HepG2 (cell line): ENCODE data around the gene KIAA0232. TPM values are rescaled to one million over a fixed set of nuclear protein-coding genes. Genes with fewer than 3 reads are reported as not detected.

Source experiments
- CSRNP1 ChIP-seq: sonication (generic); formaldehyde crosslinking; IDR thresholded peaks from 2 replicates; pipeline ENCODE4 v1.8.1; 2023; ENCODE audit warnings: mild to moderate bottlenecking, missing genetic modification reagents
- GABPA ChIP-seq, 2 experiments: IDR thresholded peaks; 2 replicates each; pipeline ENCODE4 v1.6.1; 2011 to 2016; ENCODE audit warnings: low read depth in 2 of 2, low read length in 1 of 2, missing biosample characterization in 1 of 2, missing genetic modification characterization in 1 of 2
- HNF4G ChIP-seq, 2 experiments: sonication (generic) in 1 of 2; formaldehyde crosslinking in 1 of 2; IDR thresholded peaks; 2 replicates each; pipeline versions ENCODE4 v1.4.0 to v1.6.1; 2011 to 2020; ENCODE audit warnings: borderline replicate concordance in 2 of 2, low read depth in 2 of 2, mild to moderate bottlenecking in 2 of 2, low read length in 1 of 2, missing genetic modification reagents in 1 of 2, moderate library complexity in 1 of 2
- JDP2 ChIP-seq: sonication (generic); formaldehyde crosslinking; IDR thresholded peaks from 2 replicates; pipeline ENCODE4 v1.8.1; 2022; ENCODE audit warnings: missing genetic modification reagents, borderline replicate concordance
- KDM6A ChIP-seq: IDR thresholded peaks from 2 replicates; pipeline ENCODE4 v1.6.1; 2016; ENCODE audit warnings: low read depth
- KLF9 ChIP-seq: IDR thresholded peaks from 2 replicates; pipeline ENCODE4 v1.6.1; 2016; ENCODE audit warnings: low read depth
- NR2F1 ChIP-seq, 2 experiments: fragments of 450-650 bp in 1 of 2; formaldehyde crosslinking in 1 of 2; IDR thresholded peaks; 2 replicates each; pipeline versions ENCODE4 v1.5.0 to v1.6.1; 2016 to 2020; ENCODE audit warnings: mild to moderate bottlenecking in 1 of 2, missing compliant biosample characterization in 1 of 2, missing genetic modification reagents in 1 of 2, moderate library complexity in 1 of 2
- PBX3 ChIP-seq: sonication (generic); formaldehyde crosslinking; IDR thresholded peaks from 2 replicates; pipeline ENCODE4 v1.8.1; 2023; ENCODE audit warnings: missing genetic modification reagents, inconsistent platforms, borderline replicate concordance
- SAFB2 ChIP-seq: sonication (generic); formaldehyde crosslinking; IDR thresholded peaks from 2 replicates; pipeline ENCODE4 v1.5.1; 2020; ENCODE audit warnings: missing genetic modification reagents, low read depth, mild to moderate bottlenecking, borderline replicate concordance
- SAP130 ChIP-seq: IDR thresholded peaks from 2 replicates; pipeline ENCODE4 v1.6.1; 2016; ENCODE audit warnings: low read depth
- SMARCE1 ChIP-seq: fragments of 450-650 bp; IDR thresholded peaks from 2 replicates; pipeline ENCODE4 v1.6.1; 2017; ENCODE audit warnings: borderline replicate concordance
- TAF15 ChIP-seq: fragments of 200-400 bp; formaldehyde crosslinking; IDR thresholded peaks from one replicate; pipeline ENCODE4 v1.6.1; 2018; ENCODE audit warnings: mild to moderate bottlenecking, low read depth, low read length; ENCODE audit not compliant: poor library complexity, severe bottlenecking
- YEATS2 ChIP-seq: sonication (generic); formaldehyde crosslinking; IDR thresholded peaks from 2 replicates; pipeline ENCODE4 v1.4.0; 2020; ENCODE audit warnings: missing genetic modification reagents, borderline replicate concordance
- ZBTB8A ChIP-seq: sonication (generic); formaldehyde crosslinking; IDR thresholded peaks from 2 replicates; pipeline ENCODE4 v1.4.0; 2020; ENCODE audit warnings: mild to moderate bottlenecking, low read depth, missing genetic modification reagents, borderline replicate concordance
- ZNF143 ChIP-seq: sonication (generic); formaldehyde crosslinking; IDR thresholded peaks from 2 replicates; pipeline ENCODE4 v1.4.0; 2020; ENCODE audit warnings: missing genetic modification reagents
- ZNF501 ChIP-seq: sonication (generic); formaldehyde crosslinking; IDR thresholded peaks from 2 replicates; pipeline ENCODE4 v1.5.1; 2020; ENCODE audit warnings: mild to moderate bottlenecking, moderate library complexity, missing genetic modification reagents
- ZNF572 ChIP-seq: sonication (generic); formaldehyde crosslinking; IDR thresholded peaks from 2 replicates; pipeline ENCODE4 v1.5.1; 2020; ENCODE audit warnings: mild to moderate bottlenecking, missing genetic modification reagents
- ZSCAN25 ChIP-seq: sonication (generic); formaldehyde crosslinking; IDR thresholded peaks from 2 replicates; pipeline ENCODE4 v1.8.0; 2022; ENCODE audit warnings: mild to moderate bottlenecking, missing genetic modification reagents
- polyA plus RNA-seq, 8 experiments: library from polyadenylated mRNA; depleted of rRNA in 3 of 8; stranded (reverse) in 7 of 8; unstranded in 1 of 8; fragments of >200 nt; fragmentation: Illumina TruSeq in 4 of 8; extraction: Trizol in 4 of 8; gene quantifications; 2 replicates each; pipeline versions ENCODE4 v1.2.1 to v1.2.3, GENCODE V29; 2011 to 2016; ENCODE audit warnings: low read depth in 4 of 8, missing spikeins in 1 of 8, mixed read lengths in 1 of 8; ENCODE audit not compliant: insufficient read depth in 1 of 8
- total RNA-seq, 5 experiments: library from RNA; depleted of rRNA; stranded (reverse); fragments of >200 nt; fragmentation: Illumina TruSeq; extraction: Trizol; gene quantifications; 2 replicates each; pipeline ENCODE4 v1.2.3, GENCODE V29; 2016; ENCODE audit warnings: low read depth in 1 of 5
- TF ChIP-seq, protein P1 (sequence below): sonication (generic); formaldehyde crosslinking; IDR thresholded peaks from 2 replicates; pipeline ENCODE4 v1.9.0; 2021; ENCODE audit warnings: mild to moderate bottlenecking, missing genetic modification reagents

The KIAA0232 gene
- total and polyA plus RNA-seq, 2 of the 13 experiments (the other 11 are each of a cell fraction or from before 2014, with no cell fraction given) = 7.8 to 17.1 TPM

GRCh38 chr4:6909113-6909969, 126.8 kb downstream of the KIAA0232 start, which contains the start of gene TBC1D14 (continued):
- TF ChIP-seq KLF9 = no peak
- TF ChIP-seq KDM6A (CRISPR knock-in tag) = 0 out of 2 replicates have a peak, but pooled peaks have one; percentile 21
- TF ChIP-seq ZBTB8A = no peak
- TF ChIP-seq ZSCAN25 (CRISPR knock-in tag) = no peak
- no peak for TF ChIP-seq JDP2
- 0 out of 2 replicates have a peak, but pooled peaks have one; percentile 42 for TF ChIP-seq YEATS2 (CRISPR knock-in tag)
- no peak for TF ChIP-seq ZNF143 (CRISPR knock-in tag)
- no peak for TF ChIP-seq SMARCE1
- 0 out of 2 replicates have a peak, but pooled peaks have one; percentile 8 for TF ChIP-seq ZNF501 (CRISPR knock-in tag)
- no peak for TF ChIP-seq PBX3 (CRISPR knock-in tag)
- peak; percentile 25; the same call in 1 of the 2 replicates for TF ChIP-seq HNF4G (IDR thresholded peaks at IDR 0.05; ENCODE audit: borderline replicate concordance, low read depth, low read length)
- no peak for TF ChIP-seq HNF4G (CRISPR knock-in tag; IDR thresholded peaks at IDR 0.05; ENCODE audit: borderline replicate concordance, low read depth)
- no peak for TF ChIP-seq GABPA (IDR thresholded peaks at IDR 0.05; ENCODE audit: low read depth, low read length)
- TF ChIP-seq GABPA (CRISPR knock-in tag; IDR thresholded peaks at IDR 0.05; ENCODE audit: low read depth) = peak; percentile 46; the same call in 1 of the 2 replicates
- TF ChIP-seq TAF15 = no peak
- TF ChIP-seq, protein P1, sequence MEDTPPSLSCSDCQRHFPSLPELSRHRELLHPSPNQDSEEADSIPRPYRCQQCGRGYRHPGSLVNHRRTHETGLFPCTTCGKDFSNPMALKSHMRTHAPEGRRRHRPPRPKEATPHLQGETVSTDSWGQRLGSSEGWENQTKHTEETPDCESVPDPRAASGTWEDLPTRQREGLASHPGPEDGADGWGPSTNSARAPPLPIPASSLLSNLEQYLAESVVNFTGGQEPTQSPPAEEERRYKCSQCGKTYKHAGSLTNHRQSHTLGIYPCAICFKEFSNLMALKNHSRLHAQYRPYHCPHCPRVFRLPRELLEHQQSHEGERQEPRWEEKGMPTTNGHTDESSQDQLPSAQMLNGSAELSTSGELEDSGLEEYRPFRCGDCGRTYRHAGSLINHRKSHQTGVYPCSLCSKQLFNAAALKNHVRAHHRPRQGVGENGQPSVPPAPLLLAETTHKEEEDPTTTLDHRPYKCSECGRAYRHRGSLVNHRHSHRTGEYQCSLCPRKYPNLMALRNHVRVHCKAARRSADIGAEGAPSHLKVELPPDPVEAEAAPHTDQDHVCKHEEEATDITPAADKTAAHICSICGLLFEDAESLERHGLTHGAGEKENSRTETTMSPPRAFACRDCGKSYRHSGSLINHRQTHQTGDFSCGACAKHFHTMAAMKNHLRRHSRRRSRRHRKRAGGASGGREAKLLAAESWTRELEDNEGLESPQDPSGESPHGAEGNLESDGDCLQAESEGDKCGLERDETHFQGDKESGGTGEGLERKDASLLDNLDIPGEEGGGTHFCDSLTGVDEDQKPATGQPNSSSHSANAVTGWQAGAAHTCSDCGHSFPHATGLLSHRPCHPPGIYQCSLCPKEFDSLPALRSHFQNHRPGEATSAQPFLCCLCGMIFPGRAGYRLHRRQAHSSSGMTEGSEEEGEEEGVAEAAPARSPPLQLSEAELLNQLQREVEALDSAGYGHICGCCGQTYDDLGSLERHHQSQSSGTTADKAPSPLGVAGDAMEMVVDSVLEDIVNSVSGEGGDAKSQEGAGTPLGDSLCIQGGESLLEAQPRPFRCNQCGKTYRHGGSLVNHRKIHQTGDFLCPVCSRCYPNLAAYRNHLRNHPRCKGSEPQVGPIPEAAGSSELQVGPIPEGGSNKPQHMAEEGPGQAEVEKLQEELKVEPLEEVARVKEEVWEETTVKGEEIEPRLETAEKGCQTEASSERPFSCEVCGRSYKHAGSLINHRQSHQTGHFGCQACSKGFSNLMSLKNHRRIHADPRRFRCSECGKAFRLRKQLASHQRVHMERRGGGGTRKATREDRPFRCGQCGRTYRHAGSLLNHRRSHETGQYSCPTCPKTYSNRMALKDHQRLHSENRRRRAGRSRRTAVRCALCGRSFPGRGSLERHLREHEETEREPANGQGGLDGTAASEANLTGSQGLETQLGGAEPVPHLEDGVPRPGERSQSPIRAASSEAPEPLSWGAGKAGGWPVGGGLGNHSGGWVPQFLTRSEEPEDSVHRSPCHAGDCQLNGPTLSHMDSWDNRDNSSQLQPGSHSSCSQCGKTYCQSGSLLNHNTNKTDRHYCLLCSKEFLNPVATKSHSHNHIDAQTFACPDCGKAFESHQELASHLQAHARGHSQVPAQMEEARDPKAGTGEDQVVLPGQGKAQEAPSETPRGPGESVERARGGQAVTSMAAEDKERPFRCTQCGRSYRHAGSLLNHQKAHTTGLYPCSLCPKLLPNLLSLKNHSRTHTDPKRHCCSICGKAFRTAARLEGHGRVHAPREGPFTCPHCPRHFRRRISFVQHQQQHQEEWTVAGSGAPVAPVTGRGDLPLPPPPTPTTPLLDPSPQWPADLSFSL = no peak
- peak; percentile 61; the same call in 1 of the 2 replicates for TF ChIP-seq SAFB2 (CRISPR knock-in tag)
- TF ChIP-seq SAP130 = peak; percentile 74
- no peak for TF ChIP-seq NR2F1 (CRISPR knock-in tag; IDR thresholded peaks at IDR 0.05)
- TF ChIP-seq CSRNP1 (CRISPR knock-in tag) = peak; percentile 73; the same call in 1 of the 2 replicates
- TF ChIP-seq ZNF572 (CRISPR knock-in tag) = no peak
